GM20000 (cell line): ENCODE results near the gene USP54.

ENCODE experiments used
- DNase-seq: peaks from one replicate; pipeline ENCODE4 v3.0.0; 2012; ENCODE audit warnings: low spot score
- TF ChIP-seq, protein P1 (sequence below): IDR thresholded peaks from 2 replicates; pipeline ENCODE4 v1.5.1; 2012; ENCODE audit warnings: mild to moderate bottlenecking, control low read depth; ENCODE audit errors: extremely low read depth, missing control alignments

The USP54 gene

DNA sequence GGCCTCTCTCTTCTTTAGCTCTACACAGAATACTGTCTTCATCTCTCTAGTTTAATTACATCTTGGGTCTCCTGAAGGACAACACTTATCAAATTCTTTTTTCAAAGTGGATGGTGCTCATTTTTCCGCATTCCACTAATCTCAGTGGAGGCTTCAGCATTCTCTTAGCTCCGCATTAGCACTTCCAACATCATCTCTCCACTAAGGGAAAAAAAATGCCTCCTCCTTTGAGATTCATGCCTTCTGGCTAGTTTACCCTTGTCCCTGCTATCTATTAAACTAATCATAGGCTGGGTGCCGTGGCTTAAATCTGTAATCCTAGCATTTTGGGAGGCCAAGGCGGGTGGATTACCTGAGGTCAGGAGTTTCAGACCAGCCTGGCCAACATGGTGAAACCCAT is 104.5 kb downstream of the USP54 start:
- DNase-seq = no peak
- TF ChIP-seq, protein P1, sequence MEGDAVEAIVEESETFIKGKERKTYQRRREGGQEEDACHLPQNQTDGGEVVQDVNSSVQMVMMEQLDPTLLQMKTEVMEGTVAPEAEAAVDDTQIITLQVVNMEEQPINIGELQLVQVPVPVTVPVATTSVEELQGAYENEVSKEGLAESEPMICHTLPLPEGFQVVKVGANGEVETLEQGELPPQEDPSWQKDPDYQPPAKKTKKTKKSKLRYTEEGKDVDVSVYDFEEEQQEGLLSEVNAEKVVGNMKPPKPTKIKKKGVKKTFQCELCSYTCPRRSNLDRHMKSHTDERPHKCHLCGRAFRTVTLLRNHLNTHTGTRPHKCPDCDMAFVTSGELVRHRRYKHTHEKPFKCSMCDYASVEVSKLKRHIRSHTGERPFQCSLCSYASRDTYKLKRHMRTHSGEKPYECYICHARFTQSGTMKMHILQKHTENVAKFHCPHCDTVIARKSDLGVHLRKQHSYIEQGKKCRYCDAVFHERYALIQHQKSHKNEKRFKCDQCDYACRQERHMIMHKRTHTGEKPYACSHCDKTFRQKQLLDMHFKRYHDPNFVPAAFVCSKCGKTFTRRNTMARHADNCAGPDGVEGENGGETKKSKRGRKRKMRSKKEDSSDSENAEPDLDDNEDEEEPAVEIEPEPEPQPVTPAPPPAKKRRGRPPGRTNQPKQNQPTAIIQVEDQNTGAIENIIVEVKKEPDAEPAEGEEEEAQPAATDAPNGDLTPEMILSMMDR = no peak

DNA sequence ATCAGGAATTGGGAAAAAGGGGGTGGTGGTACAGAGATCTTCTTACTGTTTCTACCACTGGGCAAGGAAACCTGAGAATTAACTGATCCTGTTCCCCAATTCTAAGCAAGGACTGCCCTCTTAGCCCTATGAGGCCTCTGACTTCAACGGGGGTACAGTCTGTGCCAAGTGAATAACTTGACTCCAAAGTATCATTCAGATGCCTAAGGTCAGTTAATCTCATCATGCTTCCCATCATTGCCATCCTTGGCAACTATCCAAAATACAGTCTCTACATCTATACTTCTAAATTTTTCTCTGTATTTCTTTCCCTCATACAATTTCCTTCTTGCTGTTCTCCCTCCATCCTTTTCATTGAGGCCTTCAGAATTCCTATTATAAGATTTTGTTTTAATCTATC is 105.8 kb downstream of the USP54 start:
- TF ChIP-seq, protein P1 = no peak
- no peak for DNase-seq

DNA sequence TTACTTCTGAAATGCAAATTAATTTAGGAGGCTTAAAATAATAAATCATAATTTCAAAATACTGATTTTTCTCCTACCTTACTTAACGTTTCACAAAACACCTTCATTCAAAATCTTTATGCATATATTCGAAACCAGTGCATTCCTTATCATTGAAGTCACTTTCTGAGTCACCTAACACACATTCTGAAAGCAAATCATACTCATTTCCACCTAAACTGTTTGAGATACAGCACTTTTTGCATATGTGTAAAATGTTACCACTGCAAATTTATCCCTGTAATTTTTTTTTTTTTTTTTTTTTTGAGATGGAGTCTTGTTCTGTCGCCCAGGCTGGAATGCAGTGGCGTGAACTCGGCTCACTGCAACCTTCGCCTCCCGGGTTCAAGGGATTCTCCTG is 111.0 kb downstream of the USP54 start:
- TF ChIP-seq, protein P1 = no peak
- DNase-seq = peak; percentile 49

DNA sequence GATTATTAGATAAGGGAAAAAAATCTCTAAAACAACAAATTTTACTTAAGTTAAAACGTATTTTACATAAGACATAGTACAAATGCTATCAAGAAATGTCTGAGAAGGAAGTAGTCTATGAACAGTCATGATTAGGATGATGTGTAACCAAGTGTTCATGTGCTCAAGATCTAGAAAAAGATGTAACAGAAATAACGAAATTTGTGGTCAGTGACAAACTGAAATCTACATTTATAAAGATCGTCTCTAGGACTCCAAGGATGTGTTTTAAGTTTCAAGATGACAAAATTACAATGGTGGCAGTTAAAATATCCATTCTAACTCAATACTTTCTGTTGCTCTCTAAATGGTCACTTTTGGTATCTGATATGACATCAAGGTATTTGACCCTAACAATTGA is 112.5 kb downstream of the USP54 start:
- peak; percentile 24 for DNase-seq
- TF ChIP-seq, protein P1 = no peak

DNA sequence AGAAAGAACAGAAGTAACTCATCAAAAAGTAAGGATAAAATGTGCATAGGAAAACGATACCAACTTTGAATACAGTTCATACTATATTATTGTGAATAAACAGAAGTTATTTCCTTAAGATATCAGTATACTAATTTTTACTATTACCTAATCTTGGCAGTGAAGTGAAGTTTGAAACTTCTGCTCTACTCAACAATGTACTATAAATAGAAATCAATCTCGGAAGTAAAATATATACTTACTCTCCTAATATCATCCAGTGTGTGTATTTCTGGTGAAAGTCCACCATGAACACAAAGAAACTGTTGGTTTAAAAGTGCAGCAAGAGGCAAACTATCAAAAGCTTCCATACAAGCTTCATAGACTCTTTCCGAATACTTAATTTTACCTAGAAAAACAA is 119.9 kb downstream of the USP54 start:
- no peak for DNase-seq
- TF ChIP-seq, protein P1 = no peak

DNA sequence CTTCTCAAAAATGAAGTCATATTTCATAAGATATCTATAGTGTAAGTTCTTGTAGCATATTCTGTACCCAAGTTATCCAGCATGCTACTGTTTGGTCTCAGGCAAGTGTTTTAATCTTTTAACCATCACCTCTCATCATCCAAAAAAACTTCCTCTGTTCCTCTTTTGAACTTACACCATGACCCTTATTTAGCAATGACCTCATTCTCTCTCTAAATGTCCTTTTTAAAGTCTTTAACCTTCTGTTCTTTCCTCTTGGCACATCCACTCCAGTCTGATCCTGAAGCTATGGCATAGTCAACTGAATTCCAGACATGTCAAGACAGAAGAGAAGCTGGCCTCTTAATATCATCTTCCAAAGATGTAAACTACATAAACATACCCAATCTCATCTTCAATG is 121.6 kb downstream of the USP54 start:
- TF ChIP-seq, protein P1 = no peak
- no peak for DNase-seq

DNA sequence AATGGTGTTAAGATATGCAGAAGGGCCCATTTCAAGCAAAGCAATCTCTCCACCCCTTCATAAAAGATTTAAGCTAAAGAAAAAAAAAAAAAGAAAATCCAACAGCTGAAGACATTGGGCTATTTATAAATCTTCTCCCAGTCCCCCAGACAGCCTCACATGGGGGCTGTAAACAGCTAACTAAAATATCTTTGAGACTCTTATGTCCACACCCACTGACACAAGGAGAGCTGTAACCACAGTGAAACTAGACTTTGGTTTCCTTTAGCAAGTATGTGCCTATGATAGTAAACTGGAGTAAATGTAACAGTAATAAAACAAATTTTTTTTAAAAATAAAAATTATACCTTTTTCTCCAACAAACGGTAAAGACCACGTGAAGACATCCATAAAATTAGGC is 123.9 kb downstream of the USP54 start:
- peak; percentile 25 for DNase-seq
- TF ChIP-seq, protein P1 = no peak
